Measurements from ENCODE around the gene AK2. TPM values are rescaled to one million over a fixed set of nuclear protein-coding genes. Genes with fewer than 3 reads are reported as not detected.

AK2 gene
- total and polyA plus RNA-seq, 12 donors, result 55.3 to 245 (median 144) TPM

DNA sequence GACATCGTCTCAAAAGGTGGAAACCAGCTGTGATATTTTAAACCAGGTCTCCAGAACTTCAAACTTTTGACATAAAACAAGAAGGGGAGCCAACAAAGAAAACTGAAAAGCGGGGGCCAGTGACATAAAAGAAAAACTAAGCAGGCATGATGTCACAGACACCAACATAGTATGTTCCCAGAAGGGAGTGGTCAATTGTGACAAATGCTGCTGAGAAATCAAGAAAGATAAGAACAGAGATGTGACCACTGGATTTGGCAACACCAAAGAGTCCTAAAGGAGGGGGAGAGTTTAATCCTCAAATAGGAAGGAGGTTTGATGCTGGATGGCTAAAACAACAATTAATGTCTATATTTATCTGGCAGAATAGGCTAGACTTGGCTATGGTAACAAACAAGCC is 69.8 kb downstream of the AK2 start:
- Histone ChIP-seq H3K4me1 (replicated peaks in 1 of 2) (peaks cover 13 to 18% of the 10 kb centered on the region in 2 donors), H3K4me3 (no peak overlapping the region), H3K9me3 (replicated peaks in 1 of 3) (no peaks in the 10 kb centered on the region), H3K36me3 (replicated peaks in 1 of 2) (no peaks in the 10 kb centered on the region), H3K27me3 (no peaks in the 10 kb centered on the region), H3K27ac (no peak overlapping the region)
- WGBS, 4 donors, result 85 to 93% (median 90%) methylated on average over 2 of the region's 2 CpGs
- intact Hi-C loops (cut with DNase I), result no loop called here
- no peak for TF ChIP-seq POLR2A (IDR thresholded peaks at IDR 0.05)
- TF ChIP-seq, protein P1, sequence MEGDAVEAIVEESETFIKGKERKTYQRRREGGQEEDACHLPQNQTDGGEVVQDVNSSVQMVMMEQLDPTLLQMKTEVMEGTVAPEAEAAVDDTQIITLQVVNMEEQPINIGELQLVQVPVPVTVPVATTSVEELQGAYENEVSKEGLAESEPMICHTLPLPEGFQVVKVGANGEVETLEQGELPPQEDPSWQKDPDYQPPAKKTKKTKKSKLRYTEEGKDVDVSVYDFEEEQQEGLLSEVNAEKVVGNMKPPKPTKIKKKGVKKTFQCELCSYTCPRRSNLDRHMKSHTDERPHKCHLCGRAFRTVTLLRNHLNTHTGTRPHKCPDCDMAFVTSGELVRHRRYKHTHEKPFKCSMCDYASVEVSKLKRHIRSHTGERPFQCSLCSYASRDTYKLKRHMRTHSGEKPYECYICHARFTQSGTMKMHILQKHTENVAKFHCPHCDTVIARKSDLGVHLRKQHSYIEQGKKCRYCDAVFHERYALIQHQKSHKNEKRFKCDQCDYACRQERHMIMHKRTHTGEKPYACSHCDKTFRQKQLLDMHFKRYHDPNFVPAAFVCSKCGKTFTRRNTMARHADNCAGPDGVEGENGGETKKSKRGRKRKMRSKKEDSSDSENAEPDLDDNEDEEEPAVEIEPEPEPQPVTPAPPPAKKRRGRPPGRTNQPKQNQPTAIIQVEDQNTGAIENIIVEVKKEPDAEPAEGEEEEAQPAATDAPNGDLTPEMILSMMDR (IDR thresholded peaks at IDR 0.05), result no peak
- no peak for DNase-seq

DNA sequence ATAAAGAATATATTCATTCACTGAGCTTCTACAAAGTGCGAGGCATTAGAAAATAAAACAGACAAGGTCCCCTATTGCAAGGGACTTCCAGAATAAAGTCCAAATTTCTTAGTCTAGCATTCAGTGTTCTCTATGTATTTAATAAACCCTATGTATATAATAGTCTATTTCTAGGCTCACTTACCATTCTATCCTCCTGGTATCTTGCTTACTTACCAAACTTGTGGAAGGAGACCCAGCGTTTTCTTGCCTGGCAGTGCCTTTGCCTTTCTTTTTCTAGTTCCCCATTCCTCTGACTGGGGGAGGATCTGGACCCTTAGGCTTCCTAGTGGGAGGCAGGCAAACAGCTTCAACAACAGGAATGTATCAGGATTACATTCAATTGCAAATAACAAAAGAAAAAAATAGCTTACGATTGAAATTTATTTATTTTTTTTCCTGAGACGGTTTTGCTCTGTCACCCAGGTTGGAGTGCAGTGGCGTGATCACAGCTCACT is 71.4 kb downstream of the AK2 start:
- peaks cover 15 to 33% of the 10 kb centered on the region in 2 donors for H3K4me1 ChIP-seq (replicated peaks in 1 of 2)
- H3K4me3 ChIP-seq, result peak overlapping the region in 1 of 4 donors; percentile 94
- no peaks in the 10 kb centered on the region for H3K27me3 ChIP-seq
- DNase-seq, result no peak
- no peaks in the 10 kb centered on the region for H3K36me3 ChIP-seq (replicated peaks in 1 of 2)
- intact Hi-C loops (cut with DNase I), result no loop called here
- peak overlapping the region in 4 of 5 donors; percentile 91 to 94 (median 92) for H3K27ac ChIP-seq
- WGBS, 4 donors, result 65 to 72% (median 66%) methylated on average over 5 of the region's 5 CpGs
- TF ChIP-seq, protein P1 (IDR thresholded peaks at IDR 0.05), result no peak
- TF ChIP-seq POLR2A (IDR thresholded peaks at IDR 0.05), result no peak
- no peaks in the 10 kb centered on the region for H3K9me3 ChIP-seq (replicated peaks in 1 of 3)

DNA sequence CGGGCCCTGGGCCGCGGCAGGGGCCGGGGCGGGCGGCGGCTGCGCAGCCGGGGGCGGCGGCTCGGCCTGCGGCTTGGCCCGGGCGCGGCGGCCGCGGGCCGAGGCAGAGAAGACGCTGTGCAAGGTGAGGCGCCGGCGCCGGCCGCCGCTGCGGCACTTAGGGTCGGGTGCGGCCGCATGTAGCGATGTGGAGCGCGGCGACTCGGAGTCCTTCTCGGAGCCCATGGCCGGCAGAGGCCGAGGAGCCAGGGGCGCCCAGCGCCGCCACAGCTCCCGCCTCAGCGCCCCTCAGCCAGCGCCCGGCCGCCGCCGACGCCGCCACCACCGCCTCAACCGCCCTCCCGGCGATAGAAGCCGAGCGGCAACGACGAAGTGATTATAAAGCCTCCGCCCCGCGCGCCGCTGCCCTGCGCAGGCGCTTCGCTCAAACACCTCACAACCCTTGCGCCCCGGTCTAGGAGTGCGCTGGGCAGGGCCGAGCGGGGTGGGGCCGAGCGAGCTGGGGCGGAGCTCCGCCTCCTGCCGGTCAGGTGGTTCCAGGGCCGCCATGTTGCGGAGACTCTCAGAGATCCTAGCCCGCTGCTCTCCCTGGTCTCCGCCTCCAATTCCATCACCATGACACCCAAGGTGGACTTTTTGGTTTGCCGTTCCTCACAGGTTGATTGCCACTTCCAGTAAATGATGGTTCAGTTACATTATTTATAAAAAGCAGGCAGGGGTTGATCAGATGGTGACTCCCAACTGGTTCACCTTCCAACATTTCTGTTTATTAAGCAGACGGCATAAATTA is 72.0 kb downstream of the AK2 start, which contains the start of gene RNF19B:
Gene RNF19B (minus strand): TSS at position 349 of the 790 bp plus-strand sequence. CDS start 124 bp downstream, at position 225.
- no peaks in the 10 kb centered on the region for H3K9me3 ChIP-seq (replicated peaks in 1 of 3)
- peaks cover 15 to 38% of the 10 kb centered on the region in 2 donors for H3K4me1 ChIP-seq (replicated peaks in 1 of 2)
- peak; percentile 98 for TF ChIP-seq POLR2A (IDR thresholded peaks at IDR 0.05)
- TF ChIP-seq, protein P1 (IDR thresholded peaks at IDR 0.05), result peak in 4 of 6 experiments; percentile 8 to 23 (median 14)
- no peaks in the 10 kb centered on the region for H3K27me3 ChIP-seq
- 1 to 10% (median 2%) methylated on average over 3 to 83 of the region's 83 CpGs for WGBS, 4 donors
- H3K27ac ChIP-seq, result peak within 1 kb of the TSS; percentile 46 to 94 (median 92)
- peak; percentile 95 to 98 (median 96) for DNase-seq
- H3K36me3 ChIP-seq (replicated peaks in 1 of 2), result no peaks in the 10 kb centered on the region
- intact Hi-C loops (cut with DNase I), result no loop called here
- H3K4me3 ChIP-seq, result peak within 1 kb of the TSS; percentile 76 to 95 (median 90)

DNA sequence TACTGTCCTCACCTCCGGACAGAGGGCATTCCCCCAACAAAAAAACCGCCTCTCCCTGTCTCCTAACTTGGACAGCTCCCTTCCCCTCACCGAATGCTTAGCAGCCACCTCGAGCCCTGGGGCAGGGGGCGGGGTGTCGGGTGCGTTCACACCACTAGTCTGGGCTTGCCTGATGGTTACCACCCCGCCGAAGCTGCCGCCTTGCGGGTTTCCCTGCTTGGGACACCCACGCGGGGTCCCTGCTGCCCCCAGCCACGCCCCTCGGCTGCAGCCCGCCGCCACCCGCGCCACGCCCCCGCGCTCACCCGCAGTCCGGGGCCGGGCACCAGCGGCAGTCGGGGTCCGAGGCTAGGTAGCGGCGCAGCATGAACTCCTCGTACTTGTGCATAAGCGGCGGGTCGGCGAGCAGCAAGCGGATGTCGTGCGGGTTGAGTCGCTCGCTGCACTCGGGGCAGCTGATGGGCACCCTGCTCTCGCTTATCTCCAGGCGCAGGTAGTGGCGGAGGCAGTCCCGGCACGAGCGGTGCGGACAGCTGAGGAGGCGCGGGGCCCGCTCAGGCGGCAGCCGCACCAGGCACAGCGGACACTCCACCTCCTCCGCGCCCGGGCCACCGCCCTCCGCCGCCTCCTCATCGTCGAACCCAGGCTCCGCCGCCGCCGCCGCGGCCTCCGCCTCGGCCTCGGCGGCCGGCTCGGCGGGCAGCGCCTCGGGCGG is 72.8 kb downstream of the AK2 start:
- WGBS, 4 donors, result 0% methylated on average over 7 to 78 of the region's 78 CpGs
- peaks cover 15 to 38% of the 10 kb centered on the region in 2 donors for H3K4me1 ChIP-seq (replicated peaks in 1 of 2)
- H3K27me3 ChIP-seq, result no peaks in the 10 kb centered on the region
- TF ChIP-seq POLR2A (IDR thresholded peaks at IDR 0.05), result peak in 1 of 2 donors; percentile 13
- TF ChIP-seq, protein P1 (IDR thresholded peaks at IDR 0.05), result peak in 2 of 6 experiments; percentile 1 to 14
- DNase-seq, result peak; percentile 60 to 75 (median 71)
- H3K27ac ChIP-seq, result peak overlapping the region; percentile 46 to 94 (median 79)
- no peaks in the 10 kb centered on the region for H3K9me3 ChIP-seq (replicated peaks in 1 of 3)
- intact Hi-C loops (cut with DNase I), result loop anchor here in 1 of 2 donors (2.0 kb wide), 1 partner anchor 43 kb away; no protein-coding TSS in a partner anchor
- H3K36me3 ChIP-seq (replicated peaks in 1 of 2), result no peaks in the 10 kb centered on the region
- peak overlapping the region; percentile 76 to 95 (median 90) for H3K4me3 ChIP-seq

Data from adrenal gland (tissue), 12 donors.